SK-N-SH treated with all-trans-retinoic acid at 6 μM for 48 hours (cell line): ENCODE results near the gene SGTA.

Source experiments
- ARNTL ChIP-seq: fragments of 450-650 bp; formaldehyde crosslinking; IDR thresholded peaks from 2 replicates; pipeline ENCODE4 v1.5.0; 2020; ENCODE audit warnings: low read depth, mild to moderate bottlenecking, moderate library complexity, borderline replicate concordance
- ISL1 ChIP-seq: fragments of 250-450 bp; sonication (Bioruptor Pico); IDR thresholded peaks from 2 replicates; pipeline ENCODE4 v2.1.2; 2022; ENCODE audit warnings: mild to moderate bottlenecking, moderate library complexity
- TSHZ2 ChIP-seq: fragments of 250-450 bp; sonication (Bioruptor Pico); IDR thresholded peaks from 2 replicates; pipeline ENCODE4 v1.5.0; 2020; ENCODE audit warnings: mild to moderate bottlenecking, moderate library complexity

- TF ChIP-seq ISL1 (no peak), TSHZ2 (CRISPR knock-in tag) (no peak), ARNTL (CRISPR knock-in tag) (no peak)
Measured at GRCh38 chr19:2756477-2756876, 26.6 kb downstream of the SGTA start.
